ENCODE measurements around the gene PRKCH.

The PRKCH gene

GRCh38 chr14:61475316-61475715 is 153.9 kb downstream of the PRKCH start (continued):
- TF ChIP-seq ZNF654 (tag by site-specific recombination; IDR thresholded peaks at IDR 0.05; ENCODE audit: low read depth) (peak; percentile 37), ZNF843 (tag by site-specific recombination; IDR thresholded peaks at IDR 0.05) (no peak), GLIS1 (tag by site-specific recombination; IDR thresholded peaks at IDR 0.05) (no peak), ZBTB44 (tag by site-specific recombination; IDR thresholded peaks at IDR 0.05) (no peak), ZNF585B (tag by site-specific recombination; IDR thresholded peaks at IDR 0.05) (no peak), ZNF174 (tag by site-specific recombination; IDR thresholded peaks at IDR 0.05) (no peak), GLI4 (tag by site-specific recombination; IDR thresholded peaks at IDR 0.05) (no peak), BCL11A (tag by site-specific recombination; IDR thresholded peaks at IDR 0.05; ENCODE audit: low read depth) (no peak), ZNF292 (tag by site-specific recombination; IDR thresholded peaks at IDR 0.05; ENCODE audit: borderline replicate concordance, low read depth) (no peak), ZBTB8A (tag by site-specific recombination; IDR thresholded peaks at IDR 0.05) (no peak), ZNF146 (tag by site-specific recombination; IDR thresholded peaks at IDR 0.05) (peak; percentile 62), OVOL3 (tag by site-specific recombination; IDR thresholded peaks at IDR 0.05) (no peak), ZNF561 (tag by site-specific recombination; IDR thresholded peaks at IDR 0.05; ENCODE audit: borderline replicate concordance) (0 out of 2 replicates have a peak, but pooled peaks have one; percentile 42), ZNF211 (tag by site-specific recombination; IDR thresholded peaks at IDR 0.05; ENCODE audit: low read depth) (no peak)
- TF ChIP-seq, protein P1, sequence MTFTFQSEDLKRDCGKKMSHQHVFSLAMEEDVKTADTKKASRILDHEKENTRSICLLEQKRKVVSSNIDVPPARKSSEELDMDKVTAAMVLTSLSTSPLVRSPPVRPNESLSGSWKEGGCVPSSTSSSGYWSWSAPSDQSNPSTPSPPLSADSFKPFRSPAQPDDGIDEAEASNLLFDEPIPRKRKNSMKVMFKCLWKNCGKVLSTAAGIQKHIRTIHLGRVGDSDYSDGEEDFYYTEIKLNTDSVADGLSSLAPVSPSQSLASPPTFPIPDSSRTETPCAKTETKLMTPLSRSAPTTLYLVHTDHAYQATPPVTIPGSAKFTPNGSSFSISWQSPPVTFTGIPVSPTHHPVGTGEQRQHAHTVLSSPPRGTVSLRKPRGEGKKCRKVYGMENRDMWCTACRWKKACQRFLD (tag by site-specific recombination; IDR thresholded peaks at IDR 0.05): no peak

GRCh38 chr14:61476105-61476753 is 154.8 kb downstream of the PRKCH start:
- Histone ChIP-seq H3K27ac (ENCODE audit: extremely low read depth, low read depth, low read length) (no peak overlapping the region), H3K9me3 (ENCODE audit: control insufficient read depth, insufficient read depth, low read depth, low read length) (no peaks in the 10 kb centered on the region), H3K4me3 (ENCODE audit: low read depth, low read length) (no peak overlapping the region), H3K4me1 (ENCODE audit: control insufficient read depth, insufficient read depth, low read length) (peaks cover 12% of the 10 kb centered on the region), H3K36me3 (ENCODE audit: control insufficient read depth in 2 of 2, insufficient read depth in 1 of 2, low read length in 2 of 2) (no peaks in the 10 kb centered on the region)
- no peak for TF ChIP-seq ATF2 (tag by site-specific recombination; IDR thresholded peaks at IDR 0.05; ENCODE audit: low read depth)
- no peak for TF ChIP-seq ZNF292 (tag by site-specific recombination; IDR thresholded peaks at IDR 0.05; ENCODE audit: borderline replicate concordance, low read depth)
- TF ChIP-seq ZNF211 (tag by site-specific recombination; IDR thresholded peaks at IDR 0.05; ENCODE audit: low read depth): no peak
- TF ChIP-seq PRDM2 (tag by site-specific recombination; IDR thresholded peaks at IDR 0.05; ENCODE audit: borderline replicate concordance): no peak
- no peak for TF ChIP-seq ZNF624 (tag by site-specific recombination; IDR thresholded peaks at IDR 0.05)
- ChIA-PET POLR2A (interaction anchor here (1.4 kb wide), 1 partner anchor 219 kb away, joined by 3 read pairs; the partner anchor contains the start of gene HIF1A), CTCF (interaction anchor here (0.5 to 2.9 kb wide), 25 partner anchors 9 to 1917 kb away, joined by 3 to 14 read pairs (median 4); no protein-coding TSS in a partner anchor)
